GM12878 (cell line): ENCODE measurements around the gene RNF166. TPM values are rescaled to one million over a fixed set of nuclear protein-coding genes. Genes with fewer than 3 reads are reported as not detected.

Experiments
- ATF2 ChIP-seq: IDR thresholded peaks from 2 replicates; pipeline ENCODE4 v1.6.1; 2012; ENCODE audit warnings: low read length, inconsistent platforms
- BCL11A ChIP-seq: IDR thresholded peaks from 2 replicates; pipeline ENCODE4 v1.6.1; 2011; ENCODE audit warnings: low read depth, low read length
- BHLHE40 ChIP-seq, 2 experiments: fragments of 450-650 bp in 1 of 2; IDR thresholded peaks; 2 replicates each; pipeline ENCODE4 v1.6.1; 2011 to 2017; ENCODE audit warnings: low read depth in 2 of 2, borderline replicate concordance in 1 of 2, improper control_type of control experiment in 1 of 2, low read length in 1 of 2, mild to moderate bottlenecking in 1 of 2
- CREM ChIP-seq: IDR thresholded peaks from 2 replicates; pipeline ENCODE4 v1.6.1; 2014; ENCODE audit warnings: antibody characterized with exemption, low read depth
- EED ChIP-seq: sonication (generic); IDR thresholded peaks from 2 replicates; pipeline ENCODE4 v1.6.1; 2016; ENCODE audit warnings: antibody characterized with exemption, low read depth
- JUNB ChIP-seq: IDR thresholded peaks from 2 replicates; pipeline ENCODE4 v1.6.1; 2016; ENCODE audit warnings: antibody characterized with exemption, mild to moderate bottlenecking
- MAX ChIP-seq: IDR thresholded peaks from 2 replicates; pipeline ENCODE4 v1.6.1; 2012; ENCODE audit warnings: low read depth, low read length, improper control_type of control experiment
- PKNOX1 ChIP-seq: fragments of 450-650 bp; IDR thresholded peaks from 2 replicates; pipeline ENCODE4 v1.6.1; 2016; ENCODE audit warnings: mild to moderate bottlenecking
- TCF3 ChIP-seq: IDR thresholded peaks from 2 replicates; pipeline ENCODE4 v1.6.1; 2012; ENCODE audit warnings: low read depth, mild to moderate bottlenecking, low read length, borderline replicate concordance; ENCODE audit not compliant: insufficient read depth
- ZBTB40 ChIP-seq: fragments of 450-650 bp; IDR thresholded peaks from 2 replicates; pipeline ENCODE4 v1.6.1; 2016; ENCODE audit warnings: mild to moderate bottlenecking, moderate library complexity, borderline replicate concordance
- polyA plus RNA-seq, 11 experiments: library from polyadenylated mRNA; depleted of rRNA in 4 of 11; unstranded in 6 of 11; stranded (reverse) in 5 of 11; fragments of >200 nt; fragmentation: Nextera tagmentation in 4 of 11; fragmentation: Illumina TruSeq in 1 of 11; extraction: Ambion mirVana in 4 of 11; extraction: Trizol in 1 of 11; gene quantifications; 1 replicate in 1 of 11; 2 replicates in 10 of 11; pipeline versions ENCODE4 v1.2.1 to v1.2.3, GENCODE V29; 2011 to 2016; ENCODE audit warnings: inconsistent platforms in 2 of 11, missing spikeins in 2 of 11, low read depth in 1 of 11
- total RNA-seq, 4 experiments: library from RNA; depleted of rRNA in 3 of 4; stranded (reverse); fragments of >200 nt in 3 of 4; fragmentation: Illumina TruSeq in 1 of 4; extraction: Trizol in 1 of 4; gene quantifications; 2 replicates each; pipeline versions ENCODE4 v1.2.1 to v1.2.3, GENCODE V29; 2013 to 2021

Gene RNF166
- total and polyA plus RNA-seq, 10 of the 15 experiments (the other 5 are each of a cell fraction or from before 2014, with no cell fraction given), result 0.48 to 32.8 (median 12.1) TPM

- TF ChIP-seq JUNB (peak; percentile 70), ZBTB40 (no peak), MAX (no peak), PKNOX1 (peak; percentile 7; the same call in 1 of the 2 replicates), TCF3 (peak; percentile 54; the same call in 1 of the 2 replicates), ATF2 (peak; percentile 58; the same call in 1 of the 2 replicates), CREM (peak; percentile 65; the same call in 1 of the 2 replicates), EED (peak; percentile 62; the same call in 1 of the 2 replicates), BCL11A (0 out of 2 replicates have a peak, but pooled peaks have one; percentile 6), BHLHE40 (IDR thresholded peaks at IDR 0.05; ENCODE audit: borderline replicate concordance in 1 of 2, low read depth in 2 of 2, low read length in 1 of 2) (0 out of 4 replicates have a peak, but pooled peaks of 1 of the 2 experiments have one; percentile 18)
Observed at GRCh38 chr16:88673716-88674379, 32.4 kb downstream of the RNF166 start (continued).
